HG03025 (cell line): ENCODE results near the gene NSDHL.

Experiments used
- ATAC-seq: cut with Tn5 transposase; IDR thresholded peaks from one replicate; pipeline ENCODE4 v1.9.1; 2021; ENCODE audit warnings: mild to moderate bottlenecking, moderate library complexity; ENCODE audit not compliant: unreplicated experiment, low FRiP score

NSDHL gene

DNA sequence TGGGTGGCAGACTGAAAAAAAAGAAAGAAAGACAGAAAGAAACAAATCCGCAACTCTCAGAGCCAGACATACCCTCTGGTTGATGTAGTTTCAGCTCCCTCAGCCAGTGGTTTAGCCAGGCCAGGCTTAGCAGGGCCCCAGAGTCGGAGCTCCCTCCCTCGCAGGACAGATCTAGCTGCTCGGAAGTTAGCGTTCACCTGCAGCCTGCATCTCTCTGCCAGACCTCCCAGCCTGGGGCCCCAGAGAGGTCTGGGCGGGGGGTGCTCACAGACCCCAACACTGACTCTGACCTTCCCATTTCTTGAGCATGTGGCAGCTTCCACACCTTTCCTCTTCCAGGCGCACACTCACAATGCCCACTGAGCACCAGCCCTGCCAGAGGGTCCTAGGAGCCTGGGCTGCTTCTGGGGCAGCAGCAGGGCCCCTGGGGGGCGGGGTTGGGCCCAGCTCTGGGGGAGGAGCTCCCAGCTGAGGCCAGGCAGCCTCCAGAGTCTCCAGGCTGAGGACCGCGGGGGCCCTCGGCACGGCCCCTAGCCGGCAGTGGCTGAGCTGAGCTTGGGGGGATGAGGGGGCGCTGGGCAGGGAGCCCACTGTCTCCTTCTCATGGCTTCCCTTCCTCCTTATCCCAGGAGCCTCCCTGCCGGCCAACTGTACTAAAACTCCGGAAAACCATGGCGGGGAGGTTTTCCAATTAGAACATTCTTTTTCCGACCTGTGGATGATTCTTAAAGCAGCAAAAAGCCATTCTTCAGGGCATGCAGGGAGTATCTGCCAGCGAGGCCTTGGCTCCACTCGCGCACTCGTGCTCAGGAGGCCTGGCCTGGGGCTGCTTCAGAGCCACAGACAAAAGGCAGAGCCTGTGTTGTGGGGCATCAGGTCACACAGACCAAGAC lies 62.4 kb downstream of the NSDHL start:
- ATAC-seq = no peak

- ATAC-seq = no peak
Observed at GRCh38 chrX:152893980-152894610, 63.2 kb downstream of the NSDHL start.

DNA sequence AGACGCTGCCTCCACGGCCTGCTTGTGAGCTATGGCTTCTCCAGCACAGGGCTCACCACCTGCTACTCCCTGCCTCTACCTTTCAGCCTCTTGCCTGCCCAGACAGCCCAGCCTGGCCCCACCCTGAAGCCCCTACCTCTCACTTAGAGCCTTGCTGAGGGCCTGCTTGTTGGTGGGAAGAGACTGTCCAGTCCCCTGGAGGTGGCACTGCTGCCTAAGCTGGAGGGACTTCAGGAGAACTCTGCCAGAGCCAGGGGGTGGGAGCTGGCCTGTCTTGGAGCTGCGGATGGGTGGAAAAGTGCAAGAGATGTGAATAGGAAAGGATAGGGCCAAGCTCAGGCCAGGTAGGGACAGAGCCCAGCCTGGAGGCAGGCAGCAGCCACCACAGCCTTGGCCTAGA lies 64.3 kb downstream of the NSDHL start:
- no peak for ATAC-seq

DNA sequence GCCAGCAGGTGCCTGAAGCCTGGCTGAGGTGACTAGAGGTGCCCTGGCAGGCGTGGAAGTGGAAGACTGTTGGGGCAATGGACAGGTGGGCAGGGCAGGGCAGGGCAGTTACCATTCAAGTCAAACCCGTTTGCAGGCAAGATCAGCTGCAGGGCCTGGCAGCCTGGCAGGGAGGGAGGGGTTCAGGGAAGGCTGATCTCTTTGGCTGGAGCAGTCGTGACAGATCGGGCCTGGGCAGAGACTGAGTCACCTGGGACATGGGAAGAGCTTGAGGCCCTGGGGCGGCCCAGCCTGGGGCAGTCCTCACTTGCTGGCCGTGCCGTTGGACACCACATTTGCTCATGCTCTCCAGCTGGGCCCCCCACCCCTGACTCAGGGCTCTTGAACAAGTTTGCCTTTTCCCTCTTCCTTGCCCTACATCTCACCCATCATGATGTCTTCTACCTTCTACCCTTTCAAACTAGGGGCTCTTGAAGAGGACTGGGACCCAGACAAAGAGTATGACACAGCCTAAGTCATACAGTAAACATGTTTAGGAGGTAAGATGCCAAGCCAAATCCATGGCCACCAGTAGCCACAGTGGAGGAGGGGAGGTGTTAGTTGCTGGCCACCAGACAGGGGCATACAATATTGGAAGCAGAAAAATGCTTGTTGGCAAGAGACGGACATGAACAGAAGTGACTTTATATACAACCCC lies 65.0 kb downstream of the NSDHL start:
- no peak for ATAC-seq

DNA sequence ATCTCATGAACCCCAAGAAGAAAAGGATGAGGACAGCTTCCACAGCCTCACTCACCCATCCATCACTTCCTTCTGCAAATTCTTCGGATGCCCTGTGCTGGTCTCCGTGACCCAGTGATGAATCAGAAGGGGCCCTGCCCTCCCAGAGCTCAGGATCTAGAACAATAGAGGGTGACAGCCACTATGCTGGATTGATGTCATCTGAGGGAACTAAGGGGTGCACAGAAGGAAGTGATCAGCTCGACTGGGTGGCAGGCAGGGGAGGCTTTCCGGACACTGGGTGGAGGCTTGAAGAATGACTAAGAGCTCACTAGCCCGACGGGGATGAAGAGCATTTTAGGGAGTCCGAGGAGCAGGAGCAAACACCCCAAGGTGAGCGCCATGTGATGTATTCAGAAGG lies 65.6 kb downstream of the NSDHL start:
- no peak for ATAC-seq

DNA sequence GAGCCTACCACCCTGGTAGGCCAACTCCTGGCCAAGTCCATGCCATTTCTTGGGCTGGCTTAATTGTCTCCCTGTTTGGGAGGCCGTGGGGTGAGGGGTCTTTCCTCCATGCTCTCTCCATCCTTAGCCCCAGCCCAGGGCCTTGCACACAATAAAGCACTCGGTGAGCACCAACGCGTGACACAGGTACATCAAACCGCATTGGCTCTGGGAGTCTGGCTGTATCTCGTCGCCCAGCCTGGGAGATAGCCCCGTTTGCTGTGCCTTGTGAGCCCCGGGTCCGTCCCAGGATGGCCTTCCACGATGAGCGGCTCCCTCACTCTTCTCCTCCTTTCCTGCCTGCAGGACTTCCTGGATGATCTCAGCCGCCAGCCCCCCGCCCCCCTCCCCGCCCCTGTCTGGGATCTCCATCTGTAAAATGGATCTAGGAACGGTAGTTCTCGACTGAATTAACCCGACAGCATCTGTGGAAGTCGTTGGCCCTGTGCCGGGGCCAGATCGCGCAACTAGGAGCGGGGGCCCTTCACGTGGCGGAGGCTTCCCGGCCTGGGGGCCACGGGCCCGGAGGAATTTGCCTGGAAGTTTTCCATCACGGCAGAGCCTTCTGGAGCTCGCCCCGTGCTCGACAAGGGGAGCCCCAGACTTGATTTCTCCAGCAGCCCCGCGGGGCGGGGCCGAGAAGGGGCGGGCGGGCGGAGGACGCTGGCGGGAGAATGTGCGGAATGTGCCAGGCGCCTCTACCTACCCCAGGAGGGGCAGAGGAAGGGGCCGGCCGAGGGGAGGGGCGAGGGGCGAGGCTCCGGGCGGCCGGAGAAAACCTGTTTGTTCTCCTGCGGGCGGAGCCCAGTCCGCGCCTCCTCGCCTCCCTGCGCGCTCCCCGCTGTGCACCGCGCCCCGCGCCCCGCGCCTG lies 66.6 kb downstream of the NSDHL start, which contains the start of gene ZNF185:
Gene ZNF185 (plus strand): TSS at position 846 of the 910 bp plus-strand sequence. CDS start 16,423 bp downstream, outside the sequence.
- no peak for ATAC-seq

GRCh38 chrX:152898442-152898841 lies 67.6 kb downstream of the NSDHL start:
- ATAC-seq = no peak

- ATAC-seq = no peak
Observed at GRCh38 chrX:152899111-152899873, 68.4 kb downstream of the NSDHL start.

DNA sequence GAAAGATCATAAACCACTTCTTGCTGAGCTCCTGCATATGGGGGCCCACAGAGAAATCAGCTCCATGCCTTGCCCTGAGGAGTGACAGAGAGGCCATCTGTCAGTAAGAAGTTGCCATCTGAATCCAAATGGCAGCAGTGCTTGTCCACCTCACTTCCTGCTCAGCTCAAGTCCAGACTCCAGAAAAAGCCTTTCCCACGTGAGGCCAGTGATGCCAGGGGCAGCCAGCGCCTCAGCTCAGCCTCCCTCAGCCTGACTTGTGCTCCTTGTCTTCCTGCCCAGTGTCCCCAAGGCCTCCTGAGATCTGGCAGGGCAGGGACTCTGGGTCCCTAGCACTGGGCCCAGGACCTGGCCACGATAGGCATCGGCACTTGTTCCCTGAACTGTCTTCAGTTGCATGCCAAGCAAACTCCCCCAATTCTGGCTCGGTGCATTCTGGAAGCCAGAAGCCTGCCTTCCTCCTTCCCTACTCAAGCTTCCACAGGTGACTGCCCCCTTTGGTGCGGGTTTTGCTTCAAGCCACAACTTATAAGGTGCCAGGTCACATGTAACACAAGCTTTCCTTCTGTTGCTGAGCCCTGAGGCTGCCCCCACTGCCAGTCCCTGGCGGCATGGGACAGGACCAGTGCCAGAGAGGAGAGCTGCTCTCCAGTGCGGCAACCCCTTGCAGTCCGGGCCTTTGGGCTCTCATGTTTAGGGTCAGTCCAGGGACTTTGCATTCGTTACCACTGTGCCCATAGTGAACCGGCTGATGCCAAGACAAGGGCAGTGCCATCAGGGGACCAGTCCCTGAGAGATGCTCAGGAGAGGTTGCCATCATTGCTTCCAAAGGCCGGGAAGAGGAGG lies 69.2 kb downstream of the NSDHL start:
- ATAC-seq = no peak

DNA sequence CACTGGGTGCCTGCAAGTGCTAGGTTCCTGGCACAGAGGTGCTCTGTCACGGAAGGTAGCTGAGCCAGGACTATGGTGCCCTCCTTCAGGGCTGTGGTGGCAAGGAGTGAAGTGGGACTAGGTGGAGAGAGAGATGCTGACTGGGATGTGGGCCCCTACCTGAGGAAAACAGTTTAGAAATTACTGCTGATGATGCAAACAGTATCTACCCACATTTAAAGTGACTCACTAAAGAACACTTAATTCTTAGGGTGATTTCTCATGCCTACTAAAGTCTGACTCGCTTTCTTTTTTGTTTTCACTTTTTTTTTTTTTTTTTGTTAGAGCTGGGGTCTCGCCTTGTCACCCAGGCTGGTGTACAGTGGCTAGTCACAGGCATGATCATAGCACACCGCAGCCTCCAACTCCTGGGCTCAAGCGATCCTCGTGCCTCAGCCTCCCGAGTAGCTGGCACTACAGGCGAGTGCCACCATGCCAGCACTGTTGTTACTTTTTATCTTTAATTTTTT lies 70.1 kb downstream of the NSDHL start:
- no peak for ATAC-seq

DNA sequence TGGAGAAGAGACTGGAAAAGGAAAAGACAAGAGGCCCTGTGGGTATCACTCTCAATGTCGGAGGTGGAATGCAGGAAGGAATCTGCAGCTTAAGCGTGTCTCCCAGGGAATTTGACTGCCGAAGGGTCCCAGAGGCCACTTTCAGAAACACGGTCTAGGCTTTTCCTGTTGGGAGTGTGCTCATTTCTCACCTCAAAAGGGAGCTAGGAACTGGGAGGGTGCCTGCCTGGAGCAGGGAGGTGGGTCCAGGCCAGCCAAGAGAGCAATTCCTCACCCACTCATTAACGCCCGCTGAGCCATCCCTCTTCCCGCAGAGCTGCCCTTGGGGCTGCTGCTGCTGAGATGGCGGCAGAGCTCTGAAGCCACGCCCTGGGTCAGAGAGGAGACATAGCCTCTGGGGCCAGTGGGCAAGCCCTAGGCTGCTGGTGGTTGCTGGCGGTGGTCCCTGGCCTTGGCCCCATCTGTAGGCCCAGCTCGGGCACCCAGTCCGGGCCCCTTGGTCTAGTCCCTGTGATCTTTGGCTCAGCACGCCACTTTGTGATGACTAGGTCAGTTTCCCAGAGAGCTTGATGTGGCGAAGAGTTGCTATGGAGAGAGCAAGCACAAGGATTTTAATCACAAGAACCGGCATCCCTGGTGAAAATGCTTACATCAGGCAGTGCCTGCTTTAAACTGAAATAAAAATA lies 71.1 kb downstream of the NSDHL start:
- no peak for ATAC-seq

DNA sequence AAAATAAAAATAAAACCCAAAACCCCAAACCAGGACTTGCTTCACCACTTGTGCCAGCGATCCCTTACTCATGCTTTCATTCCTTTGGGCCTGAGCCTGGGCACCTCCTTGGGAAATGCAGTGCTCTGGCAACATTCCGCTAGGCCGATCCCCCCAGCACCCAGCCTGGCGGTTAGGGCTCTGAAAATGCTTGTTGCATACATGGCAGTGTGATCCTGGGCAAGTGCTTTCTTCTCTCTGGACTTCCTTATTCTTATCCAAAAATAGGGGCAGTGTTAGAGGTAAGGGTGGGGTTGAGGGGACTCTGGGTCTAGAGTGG lies 71.6 kb downstream of the NSDHL start:
- no peak for ATAC-seq

- ATAC-seq = no peak
Observed at GRCh38 chrX:152903589-152903988, 72.7 kb downstream of the NSDHL start.

GRCh38 chrX:152904151-152905080 lies 73.6 kb downstream of the NSDHL start:
- ATAC-seq = no peak

DNA sequence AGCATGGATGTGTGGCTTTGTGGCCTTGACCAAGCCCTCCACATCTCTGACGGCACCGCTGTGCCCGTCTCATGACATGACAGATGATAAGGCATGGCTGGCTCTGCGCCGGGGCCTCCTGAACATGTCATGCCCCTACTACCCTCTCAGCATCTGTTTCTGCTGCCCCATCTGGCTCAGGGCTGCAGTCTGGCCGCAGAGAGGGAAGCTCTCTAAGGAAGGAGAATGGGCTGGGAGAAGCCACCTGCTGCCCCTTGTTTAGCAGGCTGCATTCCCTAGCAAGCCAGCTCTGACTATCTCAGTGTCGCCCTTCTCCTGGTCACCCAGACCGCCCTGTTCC lies 74.2 kb downstream of the NSDHL start:
- ATAC-seq = no peak

- no peak for ATAC-seq
Observed at GRCh38 chrX:152907084-152907651, 76.3 kb downstream of the NSDHL start.

GRCh38 chrX:152908486-152908885 lies 77.6 kb downstream of the NSDHL start:
- ATAC-seq = no peak
